GM12878 (cell line): ENCODE data around the gene EGFR. TPM values are rescaled to one million over a fixed set of nuclear protein-coding genes. Genes with fewer than 3 reads are reported as not detected.

ENCODE experiments used
- ATAC-seq: fragments of 200-7000 bp; cut with Tn5 transposase; 3 replicates; pipeline ENCODE4 v1.9.1; 2020; ENCODE audit warnings: mild to moderate bottlenecking, moderate library complexity
- BruUV-seq: library from RNA; stranded (reverse); fragments of 400-500 nt; replicated peaks from 2 replicates; lab custom pipeline; 2021; lab: Mats Ljungman, UMichigan
- CTCF ChIA-PET: fragments of 300-600 bp; sonication (Branson Sonifier 250); formaldehyde crosslinking; extraction: SDS; loops from one replicate; lab custom pipeline; 2021; ENCODE audit warnings: inconsistent platforms; lab: Yijun Ruan, JAX
- POLR2A ChIA-PET: fragments of 350-600 bp; formaldehyde crosslinking; extraction: SDS; loops from one replicate; lab custom pipeline; 2021; ENCODE audit warnings: inconsistent platforms; lab: Charles Lee
- RAD21 ChIA-PET: fragments of 300-600 bp; sonication (Branson Sonifier 250); formaldehyde crosslinking; loops from one replicate; lab custom pipeline; 2023; ENCODE audit warnings: antibody characterized with exemption; ENCODE audit not compliant: unreplicated experiment; lab: Charles Lee
- SMC1A ChIA-PET: fragments of 300-600 bp; sonication (Branson Sonifier 250); formaldehyde crosslinking; loops from one replicate; lab custom pipeline; 2023; ENCODE audit not compliant: unreplicated experiment, uncharacterized antibody; lab: Charles Lee
- DNase-seq: peaks from one replicate; pipeline ENCODE4 v3.0.0-alpha.2; 2011; ENCODE audit warnings: low read depth, low spot score
- FAIRE-seq: peaks from 3 replicates; lab custom pipeline; 2011; peaks lifted over from hg19 to GRCh38; lab: Jason Lieb, UNC
- H2AFZ ChIP-seq: 2 replicates; pipeline ENCODE4 v1.6.0; 2011; ENCODE audit warnings: low read depth, low read length, control low read depth; ENCODE audit not compliant: control insufficient read depth
- H3K27ac ChIP-seq: 2 replicates; pipeline ENCODE4 v1.5.1; 2011; ENCODE audit warnings: control low read depth; ENCODE audit not compliant: control insufficient read depth, insufficient read depth
- H3K27me3 ChIP-seq, 2 experiments: replicated peaks in 1 of 2; 2 replicates each; pipeline versions ENCODE4 v1.6.0 to v1.6.1; 2011; ENCODE audit warnings: low read length in 1 of 2; ENCODE audit not compliant: control insufficient read depth in 2 of 2, insufficient read depth in 2 of 2
- H3K36me3 ChIP-seq, 2 experiments: 2 replicates each; pipeline ENCODE4 v1.5.1; 2011; ENCODE audit warnings: low read length in 1 of 2; ENCODE audit not compliant: control insufficient read depth in 2 of 2, insufficient read depth in 2 of 2
- H3K4me1 ChIP-seq: 2 replicates; pipeline ENCODE4 v1.6.1; 2011; ENCODE audit warnings: mild to moderate bottlenecking, low read length, moderate library complexity, mixed read lengths; ENCODE audit not compliant: control insufficient read depth, insufficient read depth
- H3K4me2 ChIP-seq: 2 replicates; pipeline ENCODE4 v1.6.0; 2011; ENCODE audit warnings: control low read depth; ENCODE audit not compliant: control insufficient read depth, insufficient read depth
- H3K4me3 ChIP-seq: fragments of 200-600 bp; sonication (generic); 2 replicates; pipeline ENCODE4 v1.5.1; 2016
- H3K79me2 ChIP-seq: 2 replicates; pipeline ENCODE4 v1.6.0; 2011; ENCODE audit warnings: low read length; ENCODE audit not compliant: control insufficient read depth, insufficient read depth
- H3K9ac ChIP-seq: 2 replicates; pipeline ENCODE4 v1.8.0; 2011; ENCODE audit warnings: low read length, control low read depth, mixed read lengths; ENCODE audit not compliant: control insufficient read depth, insufficient read depth
- H3K9me3 ChIP-seq: replicated peaks from 3 replicates; pipeline ENCODE4 v1.5.1; 2011; ENCODE audit warnings: mild to moderate bottlenecking, low read length; ENCODE audit not compliant: control insufficient read depth, insufficient read depth
- H4K20me1 ChIP-seq: 2 replicates; pipeline ENCODE4 v1.6.0; 2011; ENCODE audit not compliant: control insufficient read depth, insufficient read depth
- ATF7 ChIP-seq: fragments of 450-650 bp; IDR thresholded peaks from 2 replicates; pipeline ENCODE4 v1.6.1; 2016; ENCODE audit warnings: low read depth, mild to moderate bottlenecking
- CHD4 ChIP-seq: fragments of 200-600 bp; sonication (generic); IDR thresholded peaks from 2 replicates; pipeline ENCODE4 v1.6.1; 2016; ENCODE audit warnings: mild to moderate bottlenecking
- IKZF2 ChIP-seq, 2 experiments: fragments of 450-650 bp; IDR thresholded peaks; 2 replicates each; pipeline ENCODE4 v1.6.1; 2017; ENCODE audit warnings: mild to moderate bottlenecking in 2 of 2, moderate library complexity in 2 of 2
- MEF2A ChIP-seq: IDR thresholded peaks from 2 replicates; pipeline ENCODE4 v1.6.1; 2011; ENCODE audit warnings: low read depth, mild to moderate bottlenecking, low read length, moderate library complexity; ENCODE audit not compliant: insufficient read depth
- MYC ChIP-seq: IDR thresholded peaks from 2 replicates; pipeline ENCODE4 v1.6.1; 2011; ENCODE audit warnings: mild to moderate bottlenecking, low read length, moderate library complexity, inconsistent platforms; ENCODE audit not compliant: insufficient read depth, insufficient replicate concordance, insufficient read length, severe bottlenecking
- NFIC ChIP-seq: IDR thresholded peaks from 2 replicates; pipeline ENCODE4 v1.6.1; 2012; ENCODE audit warnings: low read depth, mild to moderate bottlenecking, inconsistent platforms, low read length, moderate library complexity
- NFYA ChIP-seq: IDR thresholded peaks from 2 replicates; pipeline ENCODE4 v1.6.1; 2011; ENCODE audit warnings: low read depth, mild to moderate bottlenecking, low read length, improper control_type of control experiment, borderline replicate concordance
- SIN3A ChIP-seq: IDR thresholded peaks from 2 replicates; pipeline ENCODE4 v1.6.1; 2012; ENCODE audit warnings: low read depth, low read length, improper control_type of control experiment
- SP1 ChIP-seq: IDR thresholded peaks from one replicate; pipeline ENCODE4 v1.6.1; 2011; ENCODE audit warnings: low read depth, low read length
- SREBF2 ChIP-seq: IDR thresholded peaks from 2 replicates; pipeline ENCODE4 v1.6.1; 2012; ENCODE audit warnings: mild to moderate bottlenecking, low read length
- STAT3 ChIP-seq: IDR thresholded peaks from 2 replicates; pipeline ENCODE4 v1.6.1; 2011; ENCODE audit warnings: low read depth, low read length, improper control_type of control experiment
- YY1 ChIP-seq: IDR thresholded peaks from 2 replicates; pipeline ENCODE4 v1.6.1; 2011; ENCODE audit warnings: low read depth, mild to moderate bottlenecking, low read length
- WGBS: methylation state at CpG from one replicate; pipeline ENCODE4 v1.1.6; 2016; ENCODE audit warnings: low lambda C conversion rate; ENCODE audit not compliant: insufficient replicate concordance, insufficient coverage; ENCODE audit errors: missing lambda C conversion rate; 5-methylcytosine and 5-hydroxymethylcytosine counted together
- in situ Hi-C: fragments of 300-500 bp; cut with MboI; formaldehyde crosslinking; loops from 9 replicates; pipeline ENCODE4 v1.14.3; 2018; ENCODE audit warnings: mixed read lengths
- intact Hi-C: fragments of 100-400 bp; cut with micrococcal nuclease; formaldehyde crosslinking; loops from one replicate; pipeline ENCODE4 v1.14.2; 2022; ENCODE audit not compliant: unreplicated experiment
- polyA plus RNA-seq, 11 experiments: library from polyadenylated mRNA; depleted of rRNA in 4 of 11; unstranded in 6 of 11; stranded (reverse) in 5 of 11; fragments of >200 nt; fragmentation: Nextera tagmentation in 4 of 11; fragmentation: Illumina TruSeq in 1 of 11; extraction: Ambion mirVana in 4 of 11; extraction: Trizol in 1 of 11; gene quantifications; 1 replicate in 1 of 11; 2 replicates in 10 of 11; pipeline versions ENCODE4 v1.2.1 to v1.2.3, GENCODE V29; 2011 to 2016; ENCODE audit warnings: inconsistent platforms in 2 of 11, missing spikeins in 2 of 11, low read depth in 1 of 11
- total RNA-seq, 4 experiments: library from RNA; depleted of rRNA in 3 of 4; stranded (reverse); fragments of >200 nt in 3 of 4; fragmentation: Illumina TruSeq in 1 of 4; extraction: Trizol in 1 of 4; gene quantifications; 2 replicates each; pipeline versions ENCODE4 v1.2.1 to v1.2.3, GENCODE V29; 2013 to 2021
- TF ChIP-seq, protein P1 (sequence below): fragments of 450-650 bp; IDR thresholded peaks from 2 replicates; pipeline ENCODE4 v1.6.1; 2017; ENCODE audit warnings: mild to moderate bottlenecking, low read depth, inconsistent platforms; ENCODE audit not compliant: poor library complexity, severe bottlenecking
- TF ChIP-seq, protein P2 (sequence below): fragments of 450-650 bp; formaldehyde crosslinking; IDR thresholded peaks from 2 replicates; pipeline ENCODE4 v1.4.0; 2020; ENCODE audit warnings: mild to moderate bottlenecking, moderate library complexity

EGFR gene
- total and polyA plus RNA-seq, 10 of the 15 experiments (the other 5 are each of a cell fraction or from before 2014, with no cell fraction given), result 0.01 to 0.31 TPM; not detected in 8

GRCh38 chr7:55020466-55020871 is 1.7 kb downstream of the EGFR start:
- H3K4me2 ChIP-seq, result no peak overlapping the region
- H3K36me3 ChIP-seq, result no peaks in the 10 kb centered on the region
- no peak overlapping the region for H3K4me3 ChIP-seq
- ChIA-PET SMC1A (interaction anchor here (0.7 kb wide), 1 partner anchor 50 kb away, joined by 3 read pairs; no protein-coding TSS in a partner anchor), CTCF (no interaction called here), POLR2A (interaction anchor here (1.3 kb wide), 1 partner anchor 10 kb away, joined by 4 read pairs; no protein-coding TSS in a partner anchor), RAD21 (no interaction called here)
- peaks cover 1 to 17% of the 10 kb centered on the region in 2 experiments for H3K27me3 ChIP-seq
- H3K9ac ChIP-seq, result no peak overlapping the region
- in situ Hi-C loops (no loop called here), intact Hi-C loops (no loop called here)
- H2AFZ ChIP-seq, result no peak overlapping the region
- WGBS, result 66% methylated on average over 11 of the region's 11 CpGs
- no TSS peak for BruUV-seq
- TF ChIP-seq CHD4 (no peak), SIN3A (no peak), ATF7 (no peak), NFIC (no peak), IKZF2 (IDR thresholded peaks at IDR 0.05) (no peak), MYC (no peak), STAT3 (no peak), SREBF2 (no peak), MEF2A (no peak), NFYA (no peak), YY1 (no peak), SP1 (no peak)
- TF ChIP-seq, protein P1, sequence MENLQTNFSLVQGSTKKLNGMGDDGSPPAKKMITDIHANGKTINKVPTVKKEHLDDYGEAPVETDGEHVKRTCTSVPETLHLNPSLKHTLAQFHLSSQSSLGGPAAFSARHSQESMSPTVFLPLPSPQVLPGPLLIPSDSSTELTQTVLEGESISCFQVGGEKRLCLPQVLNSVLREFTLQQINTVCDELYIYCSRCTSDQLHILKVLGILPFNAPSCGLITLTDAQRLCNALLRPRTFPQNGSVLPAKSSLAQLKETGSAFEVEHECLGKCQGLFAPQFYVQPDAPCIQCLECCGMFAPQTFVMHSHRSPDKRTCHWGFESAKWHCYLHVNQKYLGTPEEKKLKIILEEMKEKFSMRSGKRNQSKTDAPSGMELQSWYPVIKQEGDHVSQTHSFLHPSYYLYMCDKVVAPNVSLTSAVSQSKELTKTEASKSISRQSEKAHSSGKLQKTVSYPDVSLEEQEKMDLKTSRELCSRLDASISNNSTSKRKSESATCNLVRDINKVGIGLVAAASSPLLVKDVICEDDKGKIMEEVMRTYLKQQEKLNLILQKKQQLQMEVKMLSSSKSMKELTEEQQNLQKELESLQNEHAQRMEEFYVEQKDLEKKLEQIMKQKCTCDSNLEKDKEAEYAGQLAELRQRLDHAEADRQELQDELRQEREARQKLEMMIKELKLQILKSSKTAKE, result no peak
- TF ChIP-seq, protein P2, sequence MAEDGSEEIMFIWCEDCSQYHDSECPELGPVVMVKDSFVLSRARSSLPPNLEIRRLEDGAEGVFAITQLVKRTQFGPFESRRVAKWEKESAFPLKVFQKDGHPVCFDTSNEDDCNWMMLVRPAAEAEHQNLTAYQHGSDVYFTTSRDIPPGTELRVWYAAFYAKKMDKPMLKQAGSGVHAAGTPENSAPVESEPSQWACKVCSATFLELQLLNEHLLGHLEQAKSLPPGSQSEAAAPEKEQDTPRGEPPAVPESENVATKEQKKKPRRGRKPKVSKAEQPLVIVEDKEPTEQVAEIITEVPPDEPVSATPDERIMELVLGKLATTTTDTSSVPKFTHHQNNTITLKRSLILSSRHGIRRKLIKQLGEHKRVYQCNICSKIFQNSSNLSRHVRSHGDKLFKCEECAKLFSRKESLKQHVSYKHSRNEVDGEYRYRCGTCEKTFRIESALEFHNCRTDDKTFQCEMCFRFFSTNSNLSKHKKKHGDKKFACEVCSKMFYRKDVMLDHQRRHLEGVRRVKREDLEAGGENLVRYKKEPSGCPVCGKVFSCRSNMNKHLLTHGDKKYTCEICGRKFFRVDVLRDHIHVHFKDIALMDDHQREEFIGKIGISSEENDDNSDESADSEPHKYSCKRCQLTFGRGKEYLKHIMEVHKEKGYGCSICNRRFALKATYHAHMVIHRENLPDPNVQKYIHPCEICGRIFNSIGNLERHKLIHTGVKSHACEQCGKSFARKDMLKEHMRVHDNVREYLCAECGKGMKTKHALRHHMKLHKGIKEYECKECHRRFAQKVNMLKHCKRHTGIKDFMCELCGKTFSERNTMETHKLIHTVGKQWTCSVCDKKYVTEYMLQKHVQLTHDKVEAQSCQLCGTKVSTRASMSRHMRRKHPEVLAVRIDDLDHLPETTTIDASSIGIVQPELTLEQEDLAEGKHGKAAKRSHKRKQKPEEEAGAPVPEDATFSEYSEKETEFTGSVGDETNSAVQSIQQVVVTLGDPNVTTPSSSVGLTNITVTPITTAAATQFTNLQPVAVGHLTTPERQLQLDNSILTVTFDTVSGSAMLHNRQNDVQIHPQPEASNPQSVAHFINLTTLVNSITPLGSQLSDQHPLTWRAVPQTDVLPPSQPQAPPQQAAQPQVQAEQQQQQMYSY (CRISPR knock-in tag), result no peak
- no peak overlapping the region for H3K27ac ChIP-seq
- H4K20me1 ChIP-seq, result no peaks in the 10 kb centered on the region; the same call in 1 of the 2 replicates
- H3K79me2 ChIP-seq, result no peaks in the 10 kb centered on the region
- ATAC-seq (no peak), FAIRE-seq (no peak), DNase-seq (no peak)
- H3K4me1 ChIP-seq, result no peaks in the 10 kb centered on the region
- H3K9me3 ChIP-seq, result no peaks in the 10 kb centered on the region
